ENCODE measurements around the gene PPM1N.
A peak's percentile ranks its signal among the peaks of the same experiment; 100 is the strongest.
"Not testable (repeated sequence)": the region's sequence is repeated elsewhere in the genome, so short reads cannot be mapped to it uniquely, and the experiment has no call there.

PPM1N gene

DNA sequence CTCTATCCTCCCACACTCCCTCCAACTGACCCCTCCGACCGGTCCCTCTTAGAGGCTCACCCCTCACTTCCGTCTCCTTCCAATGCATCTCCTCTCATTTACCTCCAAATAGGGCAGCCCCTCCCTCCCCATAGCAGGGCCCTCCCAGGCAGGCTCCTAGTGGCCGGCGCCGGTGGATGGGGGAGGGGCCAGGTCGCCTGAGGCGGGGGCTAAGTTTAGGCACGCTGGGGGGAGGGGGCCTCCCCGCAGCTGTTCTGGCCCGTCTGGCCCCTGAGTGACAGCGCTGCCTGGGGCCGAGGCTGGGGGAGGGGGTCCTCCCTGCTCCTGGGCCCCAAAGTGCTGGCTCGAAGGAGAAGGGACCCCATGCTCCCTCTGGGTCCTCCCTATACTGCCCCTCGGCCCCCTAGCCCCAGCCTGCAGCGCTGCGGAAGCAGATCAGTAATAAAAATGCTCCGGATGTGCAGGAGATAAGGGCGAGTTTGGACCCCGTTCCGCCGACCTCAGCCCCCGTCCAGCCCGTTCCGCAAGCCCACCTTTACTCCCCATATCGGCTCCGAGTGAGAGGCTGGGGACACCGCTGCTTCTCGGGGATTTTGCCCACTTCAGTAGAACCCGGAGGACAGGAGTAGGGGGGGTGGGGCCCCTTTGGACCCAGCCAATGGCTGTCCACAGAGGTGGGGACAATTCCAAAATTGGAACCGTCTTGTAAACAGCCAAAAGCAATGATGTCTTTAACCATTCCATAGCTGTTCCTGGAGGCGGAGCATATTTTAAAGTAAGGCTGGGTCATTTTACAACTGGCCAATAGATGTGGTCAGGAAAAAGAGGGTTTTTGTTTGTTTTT is 5.4 kb upstream of the PPM1N start:
- no peak for DNase-seq

DNA sequence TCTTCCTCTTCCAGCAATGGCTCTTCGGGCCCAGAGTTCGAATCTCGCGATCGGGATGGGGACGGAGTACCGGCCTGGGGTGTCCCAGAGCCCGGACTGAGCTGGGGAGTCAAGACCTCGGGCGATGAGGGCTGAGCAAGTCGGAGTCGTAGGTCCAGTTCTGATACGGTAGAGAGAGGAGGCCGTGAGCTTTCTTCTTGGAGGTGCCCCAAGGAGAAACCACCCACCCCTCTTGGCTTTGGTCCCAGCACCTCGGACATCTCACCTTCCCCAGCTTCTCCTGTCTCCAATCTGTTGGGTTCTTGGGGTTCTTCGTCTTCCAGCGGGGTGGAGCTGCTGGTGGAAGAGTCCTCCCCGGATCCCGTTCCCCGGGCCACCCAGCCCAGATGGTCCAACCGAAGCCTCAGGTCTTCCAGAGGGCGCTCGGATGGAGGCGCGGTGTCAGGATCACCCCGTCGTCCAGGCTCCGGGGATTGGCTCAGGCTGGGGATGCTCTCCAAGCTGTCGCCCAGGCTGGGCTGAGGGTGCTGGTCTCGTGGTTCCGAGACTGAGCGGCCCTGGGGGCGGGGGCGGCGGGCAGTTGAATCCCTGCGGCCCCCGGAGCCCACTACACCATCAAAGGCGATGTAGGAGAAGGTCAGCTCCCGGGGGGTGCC is 3.9 kb upstream of the PPM1N start:
- DNase-seq: no peak

DNA sequence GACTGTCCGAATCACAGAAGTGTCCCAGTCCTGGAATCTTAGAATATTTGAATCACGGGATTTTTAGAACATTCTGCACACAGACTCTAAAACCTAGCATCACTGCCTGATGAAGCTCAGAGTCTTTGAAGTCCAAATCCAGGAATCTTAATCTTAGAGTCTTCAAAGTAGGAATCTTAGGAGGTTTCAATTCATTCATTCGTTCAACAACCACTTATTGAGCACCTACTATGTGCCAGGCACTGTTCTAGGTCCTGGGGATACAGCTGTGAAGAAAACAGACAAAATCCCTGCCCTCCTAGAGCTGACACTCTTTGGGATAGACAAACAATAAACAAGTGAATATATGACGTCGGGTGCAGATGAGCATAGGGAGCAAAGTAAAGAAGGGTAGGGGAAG is 3.1 kb upstream of the PPM1N start:
- DNase-seq: no peak

DNA sequence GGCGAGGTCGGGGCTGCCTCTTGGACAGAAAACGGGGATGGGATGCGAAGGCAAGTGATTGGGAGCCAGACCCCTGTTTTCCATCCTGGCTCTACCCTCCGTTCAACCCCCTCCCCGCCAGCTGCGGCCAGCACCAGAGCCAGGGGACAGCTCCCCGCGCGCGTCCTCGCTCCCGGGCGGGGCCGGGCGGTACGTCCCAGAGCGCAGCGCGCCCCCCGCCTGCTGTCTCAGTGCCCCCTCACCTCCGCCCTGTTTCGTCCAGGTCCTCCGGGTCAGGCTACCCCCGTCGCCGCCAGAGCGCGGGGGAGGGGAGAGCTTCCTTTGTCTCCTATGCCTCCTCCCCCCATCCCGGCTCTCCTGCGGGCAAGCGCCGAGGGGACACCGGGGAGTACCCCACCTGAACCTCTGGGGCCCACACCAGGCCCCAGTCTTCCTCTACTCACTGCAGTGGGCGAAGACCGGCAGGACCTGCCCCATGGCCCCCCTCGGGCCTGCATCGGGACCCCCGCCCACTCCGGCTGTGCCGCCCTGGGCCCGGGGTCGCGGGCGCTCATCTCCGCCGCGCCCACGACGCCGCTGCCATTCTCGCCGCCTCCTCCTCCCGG is 1.8 kb upstream of the PPM1N start:
- no peak for DNase-seq

DNA sequence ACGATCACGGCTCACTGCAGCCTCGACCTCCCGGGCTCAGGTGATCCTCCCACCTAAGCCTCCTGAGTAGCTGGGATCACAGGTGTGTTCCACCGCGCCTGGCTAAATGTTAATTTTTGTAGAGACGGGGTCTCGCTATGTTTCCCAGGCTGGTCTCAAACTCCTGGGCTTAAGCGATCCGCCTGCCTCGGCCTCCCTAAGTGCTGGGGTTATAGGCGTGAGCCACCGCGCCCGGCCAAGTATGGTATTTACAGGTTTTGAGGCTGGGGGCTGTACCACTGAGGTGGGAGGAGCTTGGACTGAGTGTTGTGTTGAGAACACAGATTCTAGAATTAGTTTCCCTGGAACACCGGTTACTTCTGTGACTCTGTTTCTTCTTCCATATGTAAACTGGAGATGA is 452 bp upstream of the PPM1N start:
- no peak for DNase-seq

DNA sequence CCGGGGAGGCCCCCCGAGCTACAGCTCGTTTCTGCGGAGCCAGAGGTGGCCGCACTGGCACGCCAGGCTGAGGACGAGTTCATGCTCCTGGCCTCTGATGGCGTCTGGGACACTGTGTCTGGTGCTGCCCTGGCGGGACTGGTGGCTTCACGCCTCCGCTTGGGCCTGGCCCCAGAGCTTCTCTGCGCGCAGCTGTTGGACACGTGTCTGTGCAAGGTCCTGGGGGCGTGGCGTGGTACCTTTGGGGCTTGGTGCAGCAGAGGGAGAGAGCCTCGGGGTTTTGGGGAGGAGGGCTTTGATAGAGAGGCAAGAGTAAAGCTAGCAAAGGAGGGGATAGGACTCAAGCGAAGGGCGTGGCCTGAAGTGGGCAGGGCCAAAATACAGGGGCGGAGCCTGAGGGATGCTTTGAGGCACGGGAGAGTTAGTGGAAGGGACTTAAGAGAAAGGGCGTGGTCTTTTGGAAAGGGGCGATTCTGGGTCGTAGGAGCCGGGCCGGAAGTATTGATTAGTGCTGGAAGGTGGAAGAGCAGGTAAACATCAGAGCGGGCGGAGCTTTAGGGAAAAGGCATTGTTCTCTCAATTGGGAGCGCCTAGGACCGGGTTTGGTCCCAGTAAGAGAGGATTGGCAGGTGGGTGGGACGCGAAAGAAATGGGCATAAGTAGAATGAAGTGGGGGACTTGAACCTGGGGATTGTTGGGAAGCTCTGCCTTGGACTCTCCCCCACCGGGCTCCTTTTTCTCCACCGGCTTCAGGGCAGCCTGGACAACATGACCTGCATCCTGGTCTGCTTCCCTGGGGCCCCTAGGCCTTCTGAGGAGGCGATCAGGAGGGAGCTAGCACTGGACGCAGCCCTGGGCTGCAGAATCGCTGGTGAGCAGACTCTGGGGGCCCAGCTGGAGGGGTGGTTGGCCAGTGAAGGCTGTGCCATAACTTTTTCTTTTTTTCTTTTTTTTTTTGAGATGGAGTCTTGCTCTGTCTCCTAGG is 1.2 kb downstream of the PPM1N start:
- no peak for DNase-seq

DNA sequence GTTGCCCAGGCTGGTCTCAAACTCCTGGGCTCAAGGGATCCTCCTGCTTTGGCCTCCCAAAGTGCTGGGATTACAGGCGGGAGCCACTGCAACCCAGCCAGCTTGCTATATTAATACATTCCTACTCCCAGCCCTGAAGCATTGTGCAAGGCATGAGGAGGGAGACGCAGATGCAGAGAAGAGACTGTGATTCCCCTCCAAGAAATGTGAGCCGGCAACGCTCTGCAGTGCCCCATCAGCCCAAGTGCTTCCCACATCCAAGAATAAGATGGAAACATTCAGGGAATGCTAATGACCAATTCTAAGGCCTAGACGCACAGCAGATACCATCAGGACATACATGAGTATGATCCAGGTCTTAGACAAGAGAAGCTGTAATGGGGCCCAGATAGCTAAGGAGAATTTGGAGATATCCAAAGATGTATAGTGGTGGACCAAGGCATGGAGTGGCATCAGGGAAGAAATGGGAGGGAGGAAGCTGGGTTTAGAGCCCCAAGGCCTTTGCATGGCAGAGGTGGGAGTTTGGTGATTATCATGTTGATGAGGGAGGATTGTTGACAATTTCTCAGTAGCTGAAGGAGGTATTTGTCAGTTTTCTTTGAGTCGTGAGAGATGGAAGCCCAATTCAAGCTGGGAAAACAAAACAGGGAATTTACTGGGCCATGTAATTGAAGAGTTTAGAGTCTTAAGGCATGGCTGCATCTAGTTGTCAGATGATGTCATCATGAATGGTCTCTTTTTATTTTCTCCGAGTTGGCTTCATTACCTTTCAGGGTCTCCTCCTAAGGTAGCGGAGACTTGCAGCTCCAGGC is 2.9 kb downstream of the PPM1N start:
- no peak for DNase-seq

DNA sequence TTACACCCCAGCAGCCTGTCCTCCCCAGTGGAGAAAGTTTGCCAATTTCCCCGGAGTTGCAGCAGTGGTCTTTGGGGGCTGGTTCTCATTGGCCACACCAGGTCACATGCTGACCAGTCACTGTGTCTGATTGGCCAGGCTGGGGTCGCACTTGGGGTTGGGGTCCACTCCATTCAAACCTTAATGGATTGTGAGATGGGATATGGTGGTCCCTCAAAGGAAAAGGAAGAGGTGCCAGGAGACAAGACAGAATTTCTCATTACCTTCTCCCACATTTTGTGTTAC is 3.4 kb downstream of the PPM1N start:
- DNase-seq: no peak

DNA sequence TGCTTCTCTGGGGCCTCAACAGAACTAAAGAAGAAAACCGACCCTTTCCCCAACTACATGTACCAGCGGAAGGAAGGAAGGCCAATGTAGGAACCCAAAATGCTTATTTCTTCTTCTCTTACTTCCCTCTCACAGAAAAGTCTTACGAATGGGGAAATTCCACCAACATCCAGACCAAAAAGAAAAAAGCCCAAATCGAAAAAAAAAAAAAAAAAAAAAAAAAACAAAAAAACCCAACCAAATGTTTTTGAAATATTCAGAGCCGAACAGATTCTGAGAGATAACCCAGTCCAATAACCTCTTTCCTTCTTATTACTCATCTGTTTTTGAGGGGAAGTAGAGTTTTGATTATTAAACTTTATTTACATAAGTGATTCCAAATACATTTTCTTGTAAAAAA is 3.9 kb downstream of the PPM1N start:
- no peak for DNase-seq

DNA sequence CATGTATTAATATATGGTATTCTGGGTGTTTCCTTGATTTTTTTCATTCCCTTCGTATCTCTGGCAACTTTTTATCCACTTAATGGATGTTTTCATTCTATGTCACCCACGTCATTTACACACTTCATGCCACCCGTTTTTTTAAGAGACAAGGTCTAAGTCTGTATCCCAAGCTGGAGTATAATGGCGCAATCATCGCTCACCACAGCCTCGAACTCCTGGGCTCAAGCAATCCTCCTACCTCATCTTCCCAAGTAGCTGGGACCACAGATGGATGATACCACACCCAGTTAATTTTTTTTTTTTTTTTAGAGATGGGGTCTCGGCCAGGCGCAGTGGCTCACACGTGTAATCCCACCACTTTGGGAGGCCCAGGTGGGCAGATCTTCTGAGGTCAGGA is 5.7 kb downstream of the PPM1N start:
- DNase-seq: no peak

DNA sequence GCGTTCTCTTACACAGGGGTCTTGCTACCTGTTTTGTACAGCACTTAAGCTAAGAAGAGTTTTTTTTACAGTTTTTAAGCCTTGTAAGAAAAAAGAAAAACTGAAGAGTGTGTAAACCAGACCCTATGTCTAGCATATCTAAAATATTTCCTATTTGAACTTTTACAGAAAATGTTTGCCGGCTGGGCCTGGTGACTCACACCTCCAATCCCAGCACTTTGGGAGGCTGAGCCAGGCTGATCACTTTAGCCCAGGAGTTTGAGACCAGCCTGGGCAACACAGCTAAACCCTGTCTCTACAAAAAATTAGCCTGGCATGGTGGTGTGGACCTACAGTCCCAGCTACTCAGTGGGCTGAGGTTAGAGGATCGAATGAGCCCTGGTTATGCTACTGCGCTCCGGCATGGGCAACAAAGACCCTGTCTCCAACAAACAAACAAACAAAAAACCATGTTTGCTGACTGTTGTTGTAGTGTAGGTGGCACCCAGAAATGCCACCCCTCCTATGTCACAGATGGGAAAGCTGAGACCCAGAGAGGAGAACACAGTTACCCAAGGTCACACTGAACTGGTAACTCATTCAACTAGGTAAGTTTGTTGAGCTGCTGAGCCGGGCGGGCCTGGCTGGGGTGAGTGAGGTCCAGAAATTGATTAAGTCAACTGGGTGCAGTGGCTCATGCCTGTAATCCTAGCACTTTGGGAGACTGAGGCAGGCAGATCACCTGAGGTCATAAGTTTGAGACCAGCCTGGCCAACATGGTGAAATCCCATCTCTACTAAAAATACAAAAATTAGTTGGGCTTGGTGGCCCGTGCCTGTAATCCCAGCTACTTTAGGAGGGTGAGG is 7.1 kb downstream of the PPM1N start:
- DNase-seq: no peak

DNA sequence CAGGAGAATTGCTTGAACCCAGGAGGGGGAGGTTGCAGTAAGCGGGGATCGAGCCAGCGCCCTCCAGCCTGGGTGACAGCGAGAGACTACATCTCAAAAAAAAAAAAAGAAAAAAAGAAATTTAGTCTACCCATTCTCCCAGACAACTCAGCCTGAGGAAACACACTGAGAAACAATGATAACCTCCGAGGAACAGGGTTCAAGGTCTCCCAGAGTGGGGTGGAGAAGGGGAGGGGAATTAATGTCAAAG is 7.7 kb downstream of the PPM1N start:
- DNase-seq: no peak

DNA sequence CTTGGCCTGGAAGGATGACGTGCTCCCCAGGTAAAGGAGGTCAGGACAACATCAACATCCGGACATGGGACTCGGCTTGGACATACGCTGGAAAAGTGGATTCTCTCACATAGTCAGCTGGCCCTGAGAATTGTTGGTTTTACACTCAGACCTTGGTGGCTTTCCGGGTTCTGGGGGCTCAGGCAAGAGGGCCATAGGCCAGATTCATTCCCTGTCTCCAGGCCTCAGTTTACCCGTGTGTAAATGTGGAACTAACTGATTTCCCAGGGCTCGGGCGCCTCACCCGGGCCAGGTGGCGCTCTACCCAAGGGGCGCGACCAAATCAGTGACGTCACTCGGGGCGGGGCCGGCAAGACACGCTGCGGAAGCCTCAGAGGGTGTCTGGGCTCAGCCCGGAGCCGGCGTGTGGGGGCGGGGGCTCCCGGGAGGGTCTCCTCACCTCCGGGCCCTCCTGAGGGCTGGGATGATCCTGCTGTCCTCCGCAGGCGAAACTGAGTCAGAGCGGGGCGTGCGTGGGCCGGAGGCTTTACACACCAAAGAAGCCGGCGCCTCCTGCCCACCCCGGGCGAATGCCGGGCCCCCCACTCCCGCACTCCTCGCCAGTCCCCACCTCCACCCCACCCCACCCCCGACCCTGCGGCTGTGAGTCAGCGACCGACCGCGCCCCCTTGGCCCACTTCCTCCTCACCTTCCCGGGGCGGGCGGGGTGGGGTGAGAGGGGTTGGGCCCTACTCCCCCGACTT is 8.2 kb downstream of the PPM1N start:
- DNase-seq: peak; percentile 93

DNA sequence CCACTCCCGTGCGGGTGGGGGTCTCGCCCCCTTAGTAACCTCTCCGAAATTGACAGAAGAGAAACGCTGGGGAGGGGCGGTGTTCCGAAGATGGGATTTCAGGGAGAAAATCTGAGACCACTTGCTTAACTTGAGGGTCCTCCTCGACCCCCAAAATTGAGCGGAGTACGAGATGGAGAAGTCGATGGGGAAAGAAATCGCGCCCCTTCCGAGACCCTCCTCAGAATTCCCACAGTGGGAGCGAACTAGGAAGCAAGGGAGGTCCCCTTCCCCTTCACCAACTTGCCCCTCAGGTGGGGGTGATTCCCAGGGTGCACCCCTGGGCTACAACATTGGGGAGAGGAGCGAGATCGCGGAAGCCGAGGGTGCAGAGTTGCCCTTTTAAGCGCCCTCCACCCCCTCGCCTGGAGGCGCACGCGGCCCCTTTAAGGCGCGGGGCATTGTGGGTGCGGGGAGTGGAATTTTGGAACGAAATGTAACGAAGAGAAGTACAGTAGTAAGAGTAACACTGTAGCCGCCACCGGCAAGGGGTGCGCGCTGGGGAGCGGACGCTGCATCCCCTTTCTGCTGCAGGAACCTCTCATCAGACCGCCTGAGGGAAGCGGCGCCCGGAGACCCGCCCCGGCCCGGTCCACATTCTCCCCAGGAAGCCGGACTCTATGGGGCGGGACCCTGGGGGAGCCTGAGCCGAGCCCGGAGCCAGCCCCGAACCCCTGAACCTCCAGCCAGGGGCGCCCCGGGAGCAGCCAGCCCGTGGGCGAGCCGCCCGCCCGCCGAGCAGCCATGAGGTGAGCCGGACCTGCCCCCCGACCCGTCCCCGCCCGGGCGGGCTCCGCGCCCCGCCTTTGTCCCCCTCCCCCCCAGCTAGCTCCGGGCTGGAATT is 9.0 kb downstream of the PPM1N start, which contains the start of gene VASP:
Gene VASP (plus strand): TSS at position 491 of the 883 bp plus-strand sequence. CDS start 293 bp downstream, at position 784.
- DNase-seq: peak; percentile 74

DNA sequence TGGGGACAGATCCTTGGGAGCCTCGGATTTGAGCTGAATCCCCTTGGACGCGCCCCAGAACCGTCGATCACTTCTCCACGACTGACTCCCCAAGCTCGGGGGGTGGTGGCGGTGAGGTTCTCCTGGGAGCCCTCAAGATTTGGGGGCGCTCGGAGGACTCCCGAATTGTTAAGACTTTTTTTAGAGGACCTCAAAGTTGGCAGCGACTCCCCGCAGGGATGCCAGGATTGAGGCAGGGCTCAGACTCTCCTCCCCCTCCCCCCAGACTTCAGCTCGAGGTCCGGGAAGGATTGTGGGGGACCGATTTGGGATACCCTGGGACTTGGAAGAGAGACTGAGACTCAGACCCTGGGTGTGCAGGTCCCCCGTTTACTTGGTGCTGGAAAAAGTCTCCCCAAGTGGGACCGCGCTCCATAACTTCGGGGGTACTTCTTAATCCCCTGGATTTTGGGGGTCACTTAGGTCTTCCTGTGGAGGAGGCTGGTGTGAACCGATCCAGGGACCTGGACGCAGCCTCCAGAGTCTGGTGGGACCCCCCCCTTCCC is 9.7 kb downstream of the PPM1N start:
- DNase-seq: no peak

DNA sequence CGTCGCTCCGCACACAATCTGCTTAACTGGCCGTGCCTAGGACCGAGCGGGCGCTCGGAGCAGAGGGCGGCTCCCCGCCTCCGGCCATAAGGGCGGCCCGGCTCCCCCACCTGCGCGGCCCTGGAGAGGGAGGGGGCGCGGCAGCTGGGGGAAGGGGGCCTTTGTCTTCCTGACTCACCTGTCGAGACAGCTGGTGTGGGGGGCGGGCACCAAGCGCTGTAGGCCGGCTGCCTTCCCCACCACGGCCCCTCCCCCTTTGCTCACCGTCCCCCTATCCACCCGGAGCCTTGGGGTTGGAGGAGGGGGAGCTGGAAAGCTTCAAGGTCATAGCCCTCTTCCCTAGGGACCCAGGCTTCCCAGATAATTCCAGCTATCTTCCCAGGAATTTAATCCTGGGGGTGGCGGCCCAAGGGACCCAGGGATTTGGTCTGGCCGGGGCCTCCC is 10.2 kb downstream of the PPM1N start:
- peak; percentile 73 for DNase-seq

DNA sequence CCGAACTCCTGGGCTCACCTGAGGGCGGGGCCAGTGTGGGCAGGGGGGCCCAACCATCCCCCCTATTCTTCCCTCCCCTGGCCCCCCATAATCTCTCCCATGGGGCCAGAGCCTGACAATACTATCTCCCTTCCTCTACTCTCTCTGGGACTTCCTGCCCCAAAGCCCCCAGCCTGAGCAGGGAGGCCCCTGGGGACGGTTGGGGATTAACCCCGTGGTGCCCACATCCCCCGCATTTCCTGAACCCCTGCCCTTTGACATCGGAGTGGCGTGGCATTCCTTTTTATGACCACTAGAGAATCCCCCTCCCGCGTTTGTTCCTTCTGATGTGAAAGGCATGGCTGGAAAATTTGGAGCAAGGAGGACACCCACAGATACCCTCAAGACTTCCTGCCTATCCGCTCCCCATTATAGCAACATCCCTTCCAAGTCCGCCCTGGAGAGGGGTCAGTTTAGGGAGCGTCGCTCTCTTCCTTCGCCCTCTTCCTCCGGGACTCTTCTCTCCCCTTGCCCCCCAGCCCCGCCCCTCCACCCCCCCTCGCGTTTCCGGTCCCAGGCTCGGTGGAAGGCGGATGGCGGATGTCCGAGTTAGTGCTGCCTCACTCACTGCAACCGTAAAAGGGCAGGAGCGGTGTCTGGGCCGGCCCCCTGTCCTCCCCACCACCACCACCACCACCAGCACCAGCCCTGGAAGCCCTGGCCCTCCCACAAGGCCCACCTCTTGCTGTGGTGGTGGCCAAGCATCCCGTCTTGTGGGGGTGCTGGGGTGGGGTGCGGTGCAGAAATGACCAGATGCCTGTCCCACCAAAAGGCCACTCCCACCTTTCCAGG is 10.8 kb downstream of the PPM1N start:
- DNase-seq: peak; percentile 68

DNA sequence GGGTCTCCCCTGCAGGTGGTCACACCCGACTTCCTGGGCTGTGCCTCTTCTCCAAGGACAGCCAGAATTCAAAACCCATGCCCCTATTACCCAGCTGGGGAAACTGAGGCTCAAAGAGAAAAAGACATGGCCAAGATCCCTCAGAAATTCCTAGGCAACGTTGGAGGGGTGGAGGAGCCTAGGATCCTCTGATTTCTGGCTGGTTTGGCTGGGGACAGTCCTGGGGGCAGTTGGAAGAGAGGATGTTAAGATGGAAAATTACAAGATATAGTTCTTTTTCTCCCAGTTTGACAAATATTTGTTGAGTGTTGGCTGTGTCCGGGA is 11.4 kb downstream of the PPM1N start:
- no peak for DNase-seq

DNA sequence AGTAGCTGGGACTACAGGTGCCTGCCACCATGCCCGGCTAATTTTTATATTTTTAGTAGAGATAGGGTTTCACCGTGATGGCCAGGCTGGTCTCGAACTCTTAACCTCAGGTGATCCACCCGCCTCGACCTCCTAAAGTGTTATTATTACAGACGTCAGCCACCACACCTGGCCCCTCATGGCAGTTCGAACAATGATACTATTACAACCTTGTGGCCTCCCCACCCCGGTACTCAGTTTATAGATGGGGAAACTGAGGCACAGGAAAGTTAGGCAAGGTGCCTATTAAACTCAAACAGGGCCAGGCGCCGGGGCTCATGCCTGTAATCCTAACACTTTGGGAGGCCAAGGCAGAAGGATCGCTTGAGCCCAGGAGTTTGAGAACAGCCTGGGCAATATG is 12.1 kb downstream of the PPM1N start:
- not testable (repeated sequence) for DNase-seq

Measured in NCI-H510A (cell line).